ENCODE results near the gene ATE1. TPM values are rescaled to one million over a fixed set of nuclear protein-coding genes. Genes with fewer than 3 reads are reported as not detected.

Gene ATE1
- total RNA-seq, 2 experiments from 2014 or later, result 18.5 to 20.9 TPM

DNA sequence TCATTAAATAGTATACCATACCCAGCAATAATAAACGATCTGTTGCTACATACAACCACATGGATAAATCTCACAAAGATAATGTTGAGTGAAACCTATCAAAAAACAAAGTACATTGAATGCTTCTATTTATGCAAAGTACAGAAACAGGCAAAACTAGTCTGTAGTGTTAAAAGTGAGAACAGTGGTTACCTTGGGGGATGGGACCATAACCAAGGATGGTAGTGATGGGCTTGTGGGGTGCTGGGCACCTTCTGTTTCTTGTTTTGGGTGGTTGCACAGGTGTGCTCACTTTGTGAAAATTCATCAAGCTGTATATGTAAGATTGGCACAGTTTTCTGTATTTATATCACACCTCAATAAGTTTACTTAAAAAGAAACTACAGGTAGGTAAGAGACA, 105.7 kb downstream of the ATE1 start:
- H3K9me3 ChIP-seq (ENCODE audit: control insufficient read depth in 1 of 2, insufficient read depth in 1 of 2, low read length in 2 of 2), result no peaks in the 10 kb centered on the region
- Mint-ChIP-seq H3K4me1 (ENCODE audit: low read depth) (no peaks in the 10 kb centered on the region), H3K27ac (no peak overlapping the region), H3K27me3 (no peaks in the 10 kb centered on the region), H3K4me3 (no peak overlapping the region), H3K9me3 (peaks cover 1% of the 10 kb centered on the region), H3K36me3 (ENCODE audit: low read depth) (peaks cover 14% of the 10 kb centered on the region)
- no peak overlapping the region for H3K27ac ChIP-seq (ENCODE audit: low read depth in 1 of 2, low read length in 2 of 2)
- peaks cover 2% of the 10 kb centered on the region for H3K36me3 ChIP-seq (ENCODE audit: insufficient read depth, low read length)
- no peak for ATAC-seq (ENCODE audit: poor library complexity)
- TF ChIP-seq, protein P1, sequence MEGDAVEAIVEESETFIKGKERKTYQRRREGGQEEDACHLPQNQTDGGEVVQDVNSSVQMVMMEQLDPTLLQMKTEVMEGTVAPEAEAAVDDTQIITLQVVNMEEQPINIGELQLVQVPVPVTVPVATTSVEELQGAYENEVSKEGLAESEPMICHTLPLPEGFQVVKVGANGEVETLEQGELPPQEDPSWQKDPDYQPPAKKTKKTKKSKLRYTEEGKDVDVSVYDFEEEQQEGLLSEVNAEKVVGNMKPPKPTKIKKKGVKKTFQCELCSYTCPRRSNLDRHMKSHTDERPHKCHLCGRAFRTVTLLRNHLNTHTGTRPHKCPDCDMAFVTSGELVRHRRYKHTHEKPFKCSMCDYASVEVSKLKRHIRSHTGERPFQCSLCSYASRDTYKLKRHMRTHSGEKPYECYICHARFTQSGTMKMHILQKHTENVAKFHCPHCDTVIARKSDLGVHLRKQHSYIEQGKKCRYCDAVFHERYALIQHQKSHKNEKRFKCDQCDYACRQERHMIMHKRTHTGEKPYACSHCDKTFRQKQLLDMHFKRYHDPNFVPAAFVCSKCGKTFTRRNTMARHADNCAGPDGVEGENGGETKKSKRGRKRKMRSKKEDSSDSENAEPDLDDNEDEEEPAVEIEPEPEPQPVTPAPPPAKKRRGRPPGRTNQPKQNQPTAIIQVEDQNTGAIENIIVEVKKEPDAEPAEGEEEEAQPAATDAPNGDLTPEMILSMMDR (IDR thresholded peaks at IDR 0.05), result no peak
- ChIA-PET POLR2A (no interaction called here), CTCF (no interaction called here)
- intact Hi-C loops (cut with DNase I, micrococcal nuclease), result no loop called here
- no peaks in the 10 kb centered on the region for H3K4me1 ChIP-seq (ENCODE audit: insufficient read depth, low read length)
- H3K27me3 ChIP-seq (ENCODE audit: control insufficient read depth in 1 of 2, insufficient read depth in 2 of 2, low read length in 2 of 2), result no peaks in the 10 kb centered on the region
- no peak for DNase-seq
- no peak overlapping the region for H3K4me3 ChIP-seq (ENCODE audit: low read length)

- ATAC-seq (ENCODE audit: poor library complexity), result no peak
- TF ChIP-seq, protein P1 (IDR thresholded peaks at IDR 0.05), result no peak
- H3K4me3 ChIP-seq (ENCODE audit: low read length), result no peak overlapping the region
- H3K9me3 ChIP-seq (ENCODE audit: control insufficient read depth in 1 of 2, insufficient read depth in 1 of 2, low read length in 2 of 2), result no peaks in the 10 kb centered on the region
- H3K36me3 ChIP-seq (ENCODE audit: insufficient read depth, low read length), result no peaks in the 10 kb centered on the region
- H3K27me3 ChIP-seq (ENCODE audit: control insufficient read depth in 1 of 2, insufficient read depth in 2 of 2, low read length in 2 of 2), result no peaks in the 10 kb centered on the region
- Mint-ChIP-seq H3K4me1 (ENCODE audit: low read depth) (no peaks in the 10 kb centered on the region), H3K27me3 (no peaks in the 10 kb centered on the region), H3K27ac (no peak overlapping the region), H3K4me3 (no peak overlapping the region), H3K36me3 (ENCODE audit: low read depth) (peaks cover 5% of the 10 kb centered on the region), H3K9me3 (no peaks in the 10 kb centered on the region)
- no peak for DNase-seq
- H3K4me1 ChIP-seq (ENCODE audit: insufficient read depth, low read length), result no peaks in the 10 kb centered on the region
- H3K27ac ChIP-seq (ENCODE audit: low read depth in 1 of 2, low read length in 2 of 2), result no peak overlapping the region
- POLR2A ChIA-PET, result no interaction called here
- intact Hi-C loops (cut with DNase I, micrococcal nuclease), result no loop called here
- CTCF ChIA-PET, result no interaction called here
These were observed 108.8 kb downstream of the ATE1 start for GRCh38 chr10:121819049-121819448.

DNA sequence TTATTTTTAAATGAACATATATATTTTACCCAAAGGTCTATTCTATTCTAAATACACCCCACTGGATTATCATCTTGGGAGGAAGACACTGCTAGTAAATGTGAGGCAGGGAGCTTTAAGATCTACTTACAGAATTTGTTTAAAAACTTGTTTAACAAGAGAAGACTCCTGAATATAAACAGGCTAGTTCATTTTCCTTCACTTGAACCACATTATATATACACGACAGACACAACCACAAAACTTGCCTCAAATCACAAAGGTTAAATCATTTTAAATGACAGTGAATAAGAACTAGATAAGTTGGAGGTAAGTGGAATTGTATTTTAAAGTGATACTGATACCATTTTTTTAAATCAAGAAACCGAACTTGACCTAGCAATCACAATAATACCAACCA, 109.2 kb downstream of the ATE1 start:
- H3K27ac Mint-ChIP-seq, result no peak overlapping the region
- TF ChIP-seq, protein P1 (IDR thresholded peaks at IDR 0.05), result no peak
- ATAC-seq (ENCODE audit: poor library complexity), result no peak
- ChIA-PET POLR2A (no interaction called here), CTCF (no interaction called here)
- H3K4me3 Mint-ChIP-seq, result no peak overlapping the region
- intact Hi-C loops (cut with DNase I, micrococcal nuclease), result no loop called here
- H3K27ac ChIP-seq (ENCODE audit: low read depth in 1 of 2, low read length in 2 of 2), result no peak overlapping the region
- H3K27me3 ChIP-seq (ENCODE audit: control insufficient read depth in 1 of 2, insufficient read depth in 2 of 2, low read length in 2 of 2), result no peaks in the 10 kb centered on the region
- H3K4me1 ChIP-seq (ENCODE audit: insufficient read depth, low read length), result no peaks in the 10 kb centered on the region
- H3K4me1 Mint-ChIP-seq (ENCODE audit: low read depth), result no peaks in the 10 kb centered on the region
- H3K36me3 Mint-ChIP-seq (ENCODE audit: low read depth), result peaks cover 5% of the 10 kb centered on the region
- H3K27me3 Mint-ChIP-seq, result no peaks in the 10 kb centered on the region
- H3K4me3 ChIP-seq (ENCODE audit: low read length), result no peak overlapping the region
- H3K9me3 ChIP-seq (ENCODE audit: control insufficient read depth in 1 of 2, insufficient read depth in 1 of 2, low read length in 2 of 2), result no peaks in the 10 kb centered on the region
- H3K36me3 ChIP-seq (ENCODE audit: insufficient read depth, low read length), result peaks cover 3% of the 10 kb centered on the region
- DNase-seq, result no peak
- no peaks in the 10 kb centered on the region for H3K9me3 Mint-ChIP-seq
